Transverse colon (tissue), 4 donors: ENCODE results near the gene VAPA.

Experiments
- CTCF ChIP-seq, 5 experiments: fragments of 200-600 bp in 3 of 5; fragments of 450-650 bp in 2 of 5; sonication (generic) in 3 of 5; IDR thresholded peaks; 1 replicate in 2 of 5; 2 replicates in 3 of 5; pipeline ENCODE4 v1.5.1; 2016 to 2017; ENCODE audit warnings: antibody characterized with exemption in 5 of 5, inconsistent platforms in 3 of 5, mild to moderate bottlenecking in 2 of 5, moderate library complexity in 1 of 5
- POLR2A ChIP-seq: fragments of 450-650 bp; IDR thresholded peaks from one replicate; pipeline ENCODE4 v1.6.1; 2016; ENCODE audit warnings: antibody characterized with exemption, mild to moderate bottlenecking, moderate library complexity
- POLR2AphosphoS5 ChIP-seq, 3 donors: sonication (generic); formaldehyde crosslinking; IDR thresholded peaks; one replicate each; pipeline ENCODE4 v1.6.1; 2016; ENCODE audit warnings: antibody characterized with exemption in 3 of 3

GRCh38 chr18:9988665-9989064 is 74.8 kb downstream of the VAPA start:
- TF ChIP-seq CTCF (IDR thresholded peaks at IDR 0.05): no peak
- no peak for TF ChIP-seq POLR2A
- TF ChIP-seq POLR2AphosphoS5 (IDR thresholded peaks at IDR 0.05): no peak
